CD14-positive monocyte (primary cell): ENCODE data around the gene C16orf96. TPM values are rescaled to one million over a fixed set of nuclear protein-coding genes. Genes with fewer than 3 reads are reported as not detected.

Experiments
- DNase-seq, 3 donors: peaks; one replicate each; pipeline ENCODE4 v3.0.0-alpha.2; 2011 to 2022
- H2AFZ ChIP-seq: 2 replicates; pipeline ENCODE4 v1.6.0; 2012; ENCODE audit warnings: mild to moderate bottlenecking, low read depth, low read length, inconsistent platforms; ENCODE audit not compliant: insufficient read depth, poor library complexity, severe bottlenecking
- H3K27ac ChIP-seq, 2 donors: 1 replicate in 1 of 2; 2 replicates in 1 of 2; pipeline ENCODE4 v1.5.1; 2012 to 2013; ENCODE audit warnings: low read length in 2 of 2, control low read depth in 1 of 2, inconsistent platforms in 1 of 2, low read depth in 1 of 2, mild to moderate bottlenecking in 1 of 2
- H3K27me3 ChIP-seq, 2 donors: one replicate each; pipeline versions ENCODE4 v1.6.0 to v1.6.1; 2011 to 2013; ENCODE audit warnings: low read length in 2 of 2; ENCODE audit not compliant: control insufficient read depth in 2 of 2, insufficient read depth in 2 of 2
- H3K36me3 ChIP-seq, 2 donors: replicated peaks in 1 of 2; 1 replicate in 1 of 2; 2 replicates in 1 of 2; pipeline versions ENCODE4 v1.5.1 to v1.6.1; 2012 to 2013; ENCODE audit warnings: low read length in 2 of 2, control low read depth in 1 of 2, inconsistent platforms in 1 of 2, mild to moderate bottlenecking in 1 of 2; ENCODE audit not compliant: insufficient read depth in 2 of 2, control insufficient read depth in 1 of 2
- H3K4me1 ChIP-seq, 2 donors: 1 replicate in 1 of 2; 2 replicates in 1 of 2; pipeline versions ENCODE4 v1.5.1 to v1.6.1; 2012 to 2013; ENCODE audit warnings: low read length in 2 of 2, control low read depth in 1 of 2, inconsistent platforms in 1 of 2, mild to moderate bottlenecking in 1 of 2, moderate library complexity in 1 of 2; ENCODE audit not compliant: insufficient read depth in 2 of 2, control insufficient read depth in 1 of 2
- H3K4me2 ChIP-seq: replicated peaks from 2 replicates; pipeline ENCODE3; 2012; ENCODE audit warnings: low read length, moderate library complexity, mild to moderate bottlenecking; ENCODE audit not compliant: poor library complexity, severe bottlenecking; ENCODE audit errors: extremely low read depth
- H3K4me3 ChIP-seq, 3 experiments: fragments of 200-600 bp in 1 of 3; sonication (generic) in 1 of 3; replicated peaks in 1 of 3; 1 replicate in 2 of 3; 2 replicates in 1 of 3; pipeline ENCODE4 v1.5.1; 2011 to 2013; ENCODE audit warnings: low read length in 3 of 3, mild to moderate bottlenecking in 3 of 3, control low read depth in 2 of 3, low read depth in 2 of 3, inconsistent platforms in 1 of 3, moderate library complexity in 1 of 3
- H3K79me2 ChIP-seq: 2 replicates; pipeline ENCODE4 v1.6.0; 2012; ENCODE audit warnings: mild to moderate bottlenecking, control low read depth, inconsistent platforms, low read length, moderate library complexity; ENCODE audit not compliant: insufficient read depth
- H3K9ac ChIP-seq: 2 replicates; pipeline ENCODE4 v1.6.0; 2017; ENCODE audit warnings: low read length, mild to moderate bottlenecking; ENCODE audit not compliant: insufficient read depth, poor library complexity, severe bottlenecking
- H3K9me3 ChIP-seq, 2 donors: replicated peaks in 1 of 2; 1 replicate in 1 of 2; 2 replicates in 1 of 2; pipeline versions ENCODE4 v1.5.1 to v1.6.1; 2012 to 2013; ENCODE audit warnings: low read length in 2 of 2, control low read depth in 1 of 2; ENCODE audit not compliant: control insufficient read depth in 1 of 2, insufficient read depth in 1 of 2
- H4K20me1 ChIP-seq: 2 replicates; pipeline ENCODE4 v1.6.0; 2012; ENCODE audit warnings: mild to moderate bottlenecking, low read length, control low read depth, moderate library complexity; ENCODE audit not compliant: insufficient read depth
- H3K27ac Mint-ChIP-seq, 7 donors: one replicate each; pipeline ENCODE4 v1.8.0; 2020; ENCODE audit warnings: mild to moderate bottlenecking in 7 of 7, mixed read lengths in 7 of 7, moderate library complexity in 6 of 7, inconsistent platforms in 2 of 7
- H3K27me3 Mint-ChIP-seq, 3 donors: one replicate each; pipeline ENCODE4 v1.8.0; 2021 to 2022; ENCODE audit warnings: low read depth in 3 of 3, mild to moderate bottlenecking in 3 of 3, mixed read lengths in 3 of 3, moderate library complexity in 3 of 3, inconsistent platforms in 1 of 3
- H3K36me3 Mint-ChIP-seq, 2 donors: one replicate each; pipeline ENCODE4 v1.8.0; 2020; ENCODE audit warnings: mixed read lengths in 2 of 2, inconsistent platforms in 1 of 2, mild to moderate bottlenecking in 1 of 2
- H3K4me1 Mint-ChIP-seq: one replicate; pipeline ENCODE4 v1.8.0; 2020; ENCODE audit warnings: mild to moderate bottlenecking, mixed read lengths
- H3K4me3 Mint-ChIP-seq, 2 donors: one replicate each; pipeline ENCODE4 v1.8.0; 2020; ENCODE audit warnings: mild to moderate bottlenecking in 2 of 2, mixed read lengths in 2 of 2, moderate library complexity in 1 of 2
- H3K9me3 Mint-ChIP-seq, 7 donors: one replicate each; pipeline ENCODE4 v1.8.0; 2020 to 2022; ENCODE audit warnings: mixed read lengths in 7 of 7, mild to moderate bottlenecking in 6 of 7, moderate library complexity in 6 of 7, inconsistent platforms in 2 of 7
- CTCF ChIP-seq: fragments of 200-600 bp; IDR thresholded peaks from one replicate; pipeline ENCODE4 v1.8.0; 2022; ENCODE audit warnings: antibody characterized with exemption, mild to moderate bottlenecking
- WGBS: methylation state at CpG from one replicate; pipeline ENCODE4 v1.1.5; 2013; ENCODE audit warnings: missing lambda C conversion rate; ENCODE audit not compliant: insufficient coverage; 5-methylcytosine and 5-hydroxymethylcytosine counted together
- intact Hi-C, 2 donors: fragments of 100-400 bp; cut with micrococcal nuclease; formaldehyde crosslinking; loops; one replicate each; pipeline versions ENCODE4 v1.15.0 to v1.15.1; 2023
- polyA plus RNA-seq, 3 donors: library from polyadenylated mRNA; depleted of rRNA in 1 of 3; unstranded in 2 of 3; stranded (reverse) in 1 of 3; fragments of 300-500 nt in 2 of 3; fragments of >200 nt in 1 of 3; fragmentation: Illumina TruSeq in 2 of 3; gene quantifications; 1 replicate in 2 of 3; 2 replicates in 1 of 3; pipeline ENCODE4 v1.2.3, GENCODE V29; 2012 to 2021

The C16orf96 gene
- polyA plus RNA-seq, 3 donors: 0.13 TPM; not detected in 2

- peak overlapping the region in 4 of 7 donors; percentile 81 to 90 (median 88) for H3K27ac Mint-ChIP-seq
- H4K20me1 ChIP-seq: no peaks in the 10 kb centered on the region
- intact Hi-C loops: no loop called here
- peak overlapping the region; percentile 24 for H3K9ac ChIP-seq
- peaks cover 42 to 54% of the 10 kb centered on the region in 2 donors for H3K4me1 ChIP-seq
- H3K79me2 ChIP-seq: peaks cover 44% of the 10 kb centered on the region
- peaks cover 49% of the 10 kb centered on the region for H3K4me1 Mint-ChIP-seq
- H3K27ac ChIP-seq: peak overlapping the region in 1 of 2 donors; percentile 45
- peaks cover 0 to 3% (median 0%) of the 10 kb centered on the region in 7 donors for H3K9me3 Mint-ChIP-seq
- no peak for DNase-seq
- H3K36me3 ChIP-seq: no peaks in the 10 kb centered on the region
- no peaks in the 10 kb centered on the region for H3K9me3 ChIP-seq
- no peak overlapping the region for H3K4me3 ChIP-seq
- H3K27me3 ChIP-seq: no peaks in the 10 kb centered on the region
- peaks cover 0 to 5% (median 3%) of the 10 kb centered on the region in 3 donors for H3K27me3 Mint-ChIP-seq
- no peak for TF ChIP-seq CTCF
- H3K4me3 Mint-ChIP-seq: no peak overlapping the region
- no peak overlapping the region for H2AFZ ChIP-seq
- WGBS: 88% methylated on average over 8 of the region's 8 CpGs
- H3K4me2 ChIP-seq: no peak overlapping the region
- peaks cover 10 to 23% of the 10 kb centered on the region in 2 donors for H3K36me3 Mint-ChIP-seq
Observed at GRCh38 chr16:4522051-4522581, 34.0 kb upstream of the C16orf96 start.

GRCh38 chr16:4523686-4524085 lies 32.5 kb upstream of the C16orf96 start:
- Histone ChIP-seq H3K4me1 (peaks cover 35 to 48% of the 10 kb centered on the region in 2 donors), H3K27ac (peak overlapping the region in 1 of 2 donors; percentile 51), H4K20me1 (no peaks in the 10 kb centered on the region), H3K27me3 (no peaks in the 10 kb centered on the region), H3K9me3 (no peaks in the 10 kb centered on the region), H3K4me3 (peak overlapping the region in 1 of 3 experiments; percentile 4), H3K79me2 (peaks cover 28% of the 10 kb centered on the region), H3K4me2 (no peak overlapping the region), H2AFZ (no peak overlapping the region), H3K9ac (peak overlapping the region; percentile 24), H3K36me3 (no peaks in the 10 kb centered on the region)
- peak overlapping the region in 1 of 2 donors; percentile 74 for H3K4me3 Mint-ChIP-seq
- peaks cover 0 to 3% (median 0%) of the 10 kb centered on the region in 7 donors for H3K9me3 Mint-ChIP-seq
- intact Hi-C loops: no loop called here
- no peak for TF ChIP-seq CTCF
- no peak for DNase-seq
- peak overlapping the region in 6 of 7 donors; percentile 76 to 90 (median 90) for H3K27ac Mint-ChIP-seq
- peaks cover 0 to 5% (median 3%) of the 10 kb centered on the region in 3 donors for H3K27me3 Mint-ChIP-seq
- peaks cover 10 to 20% of the 10 kb centered on the region in 2 donors for H3K36me3 Mint-ChIP-seq
- WGBS: 91% methylated on average over 3 of the region's 4 CpGs
- H3K4me1 Mint-ChIP-seq: peaks cover 48% of the 10 kb centered on the region
